K562 (cell line): Measurements from ENCODE around the gene RABL6. TPM values are rescaled to one million over a fixed set of nuclear protein-coding genes. Genes with fewer than 3 reads are reported as not detected.

Experiments
- AFF4 ChIP-seq: sonication (generic); formaldehyde crosslinking; IDR thresholded peaks from 2 replicates; pipeline ENCODE4 v1.8.0; 2023; ENCODE audit warnings: mild to moderate bottlenecking, missing genetic modification reagents
- ATF3 ChIP-seq, 2 experiments: fragments of 450-650 bp in 1 of 2; sonication (generic) in 1 of 2; formaldehyde crosslinking in 1 of 2; IDR thresholded peaks in 1 of 2; conservative IDR thresholded peaks in 1 of 2; 2 replicates each; pipeline versions ENCODE4 v1.6.1 to v1.8.1; 2016 to 2023; ENCODE audit warnings: mild to moderate bottlenecking in 2 of 2, moderate library complexity in 2 of 2, inconsistent platforms in 1 of 2, missing genetic modification reagents in 1 of 2
- DIDO1 ChIP-seq: fragments of 450-650 bp; IDR thresholded peaks from 2 replicates; pipeline ENCODE4 v1.6.1; 2016; ENCODE audit warnings: low read depth, missing biosample characterization, missing genetic modification characterization
- E2F5 ChIP-seq: sonication (generic); formaldehyde crosslinking; IDR thresholded peaks from 2 replicates; pipeline ENCODE4 v1.8.0; 2022; ENCODE audit warnings: mild to moderate bottlenecking, missing genetic modification reagents
- HINFP ChIP-seq: fragments of 450-650 bp; conservative IDR thresholded peaks from 2 replicates; pipeline ENCODE4 v1.6.1; 2016; ENCODE audit warnings: missing genetic modification characterization, low read depth, mild to moderate bottlenecking, control low read depth, missing compliant biosample characterization
- JUND ChIP-seq, 2 experiments: IDR thresholded peaks; 2 replicates in 1 of 2; 3 replicates in 1 of 2; pipeline ENCODE4 v1.6.1; 2011; ENCODE audit warnings: borderline replicate concordance in 2 of 2, low read depth in 2 of 2, low read length in 2 of 2, improper control_type of control experiment in 1 of 2, missing biosample characterization in 1 of 2, missing genetic modification characterization in 1 of 2, missing genetic modification reagents in 1 of 2
- LCOR ChIP-seq: sonication (generic); formaldehyde crosslinking; IDR thresholded peaks from 2 replicates; pipeline ENCODE4 v1.8.0; 2022; ENCODE audit warnings: mild to moderate bottlenecking, missing genetic modification reagents
- LEF1 ChIP-seq: fragments of 450-650 bp; IDR thresholded peaks from 2 replicates; pipeline ENCODE4 v1.6.1; 2016; ENCODE audit warnings: mild to moderate bottlenecking
- MYNN ChIP-seq, 2 experiments: sonication (generic); formaldehyde crosslinking in 1 of 2; IDR thresholded peaks; 2 replicates each; pipeline versions ENCODE4 v1.5.0 to v1.6.1; 2016 to 2020; ENCODE audit warnings: antibody characterized with exemption in 1 of 2, missing genetic modification reagents in 1 of 2
- PCBP2 ChIP-seq: fragments of 200-400 bp; formaldehyde crosslinking; IDR thresholded peaks from 2 replicates; pipeline ENCODE4 v1.6.1; 2018; ENCODE audit warnings: low read length, low read depth, mild to moderate bottlenecking, moderate library complexity; ENCODE audit not compliant: poor library complexity, severe bottlenecking
- RBM14 ChIP-seq: fragments of 200-400 bp; formaldehyde crosslinking; IDR thresholded peaks from 2 replicates; pipeline ENCODE4 v1.6.1; 2018; ENCODE audit warnings: low read depth, mild to moderate bottlenecking, low read length, moderate library complexity, borderline replicate concordance; ENCODE audit not compliant: insufficient read depth
- SIX5 ChIP-seq, 2 experiments: IDR thresholded peaks; 2 replicates each; pipeline ENCODE4 v1.6.1; 2011; ENCODE audit warnings: low read length in 2 of 2, borderline replicate concordance in 1 of 2, low read depth in 1 of 2, mild to moderate bottlenecking in 1 of 2, moderate library complexity in 1 of 2; ENCODE audit not compliant: insufficient read depth in 1 of 2
- ZBTB1 ChIP-seq: sonication (generic); formaldehyde crosslinking; IDR thresholded peaks from 2 replicates; pipeline ENCODE4 v1.8.1; 2023; ENCODE audit warnings: missing genetic modification reagents, low read depth, mild to moderate bottlenecking, borderline replicate concordance
- ZNF12 ChIP-seq: sonication (generic); formaldehyde crosslinking; IDR thresholded peaks from 2 replicates; pipeline ENCODE4 v1.4.0; 2020; ENCODE audit warnings: mild to moderate bottlenecking, missing genetic modification reagents
- ZNF121 ChIP-seq: sonication (generic); formaldehyde crosslinking; conservative IDR thresholded peaks from 2 replicates; pipeline ENCODE4 v1.8.0; 2022; ENCODE audit warnings: missing genetic modification reagents
- ZNF174 ChIP-seq: fragments of 250-450 bp; sonication (Bioruptor Pico); IDR thresholded peaks from 2 replicates; pipeline ENCODE4 v1.4.0; 2020; ENCODE audit warnings: mild to moderate bottlenecking
- polyA plus RNA-seq, 8 experiments: library from polyadenylated mRNA; depleted of rRNA in 4 of 8; stranded (reverse) in 5 of 8; unstranded in 3 of 8; fragments of >200 nt; fragmentation: Nextera tagmentation in 2 of 8; fragmentation: Illumina TruSeq in 1 of 8; extraction: Ambion mirVana in 2 of 8; extraction: Trizol in 1 of 8; gene quantifications; 2 replicates each; pipeline versions ENCODE4 v1.2.1 to v1.2.3, GENCODE V29; 2011 to 2014; ENCODE audit warnings: inconsistent platforms in 1 of 8, missing spikeins in 1 of 8
- total RNA-seq, 7 experiments: library from RNA; depleted of rRNA in 6 of 7; stranded (reverse); fragments of >200 nt in 6 of 7; fragmentation: Illumina TruSeq in 2 of 7; extraction: Trizol in 2 of 7; gene quantifications; 2 replicates each; pipeline versions ENCODE4 v1.2.1 to v1.2.3, GENCODE V29; 2011 to 2021; ENCODE audit warnings: low replicate concordance in 1 of 7

Gene RABL6
- total and polyA plus RNA-seq, 9 of the 15 experiments (the other 6 are each of a cell fraction or from before 2014, with no cell fraction given), result 5.6 to 181 (median 84.5) TPM

- TF ChIP-seq SIX5 (IDR thresholded peaks at IDR 0.05; ENCODE audit: borderline replicate concordance in 1 of 2, insufficient read depth in 1 of 2, low read depth in 1 of 2, low read length in 2 of 2) (no peak), ZNF121 (CRISPR knock-in tag) (no peak), ZNF174 (CRISPR knock-in tag) (no peak), LEF1 (no peak), RBM14 (0 out of 2 replicates have a peak, but pooled peaks have one; percentile 36), ZNF12 (CRISPR knock-in tag) (0 out of 2 replicates have a peak, but pooled peaks have one; percentile 38), JUND (IDR thresholded peaks at IDR 0.05; ENCODE audit: borderline replicate concordance, low read depth, low read length) (no peak), JUND (tag; IDR thresholded peaks at IDR 0.05; ENCODE audit: borderline replicate concordance, low read depth, low read length) (no peak), AFF4 (CRISPR knock-in tag) (no peak; the same call in 1 of the 2 replicates), PCBP2 (no peak), DIDO1 (tag) (no peak), ATF3 (IDR thresholded peaks at IDR 0.05) (no peak), ATF3 (CRISPR knock-in tag; conservative IDR thresholded peaks at IDR 0.05) (no peak), MYNN (IDR thresholded peaks at IDR 0.05) (no peak), MYNN (CRISPR knock-in tag; IDR thresholded peaks at IDR 0.05) (no peak), E2F5 (CRISPR knock-in tag) (no peak), ZBTB1 (CRISPR knock-in tag) (no peak), LCOR (CRISPR knock-in tag) (no peak), HINFP (no peak)
Measured at GRCh38 chr9:136807281-136808074, at the start of gene RABL6 (continued).
